ENCODE data around the gene TXNRD3. TPM values are rescaled to one million over a fixed set of nuclear protein-coding genes. Genes with fewer than 3 reads are reported as not detected.
"Not testable (repeated sequence)": the region's sequence is repeated elsewhere in the genome, so short reads cannot be mapped to it uniquely, and the experiment has no call there.

The TXNRD3 gene
- total RNA-seq, 1 donor from 2014 or later, result 1.8 TPM

- H3K9me3 Mint-ChIP-seq (ENCODE audit: unreplicated experiment), result no peaks in the 10 kb centered on the region
- no peak for TF ChIP-seq CTCF (IDR thresholded peaks at IDR 0.05; ENCODE audit: partially characterized antibody, unreplicated experiment)
- peaks cover 2% of the 10 kb centered on the region for H3K27me3 Mint-ChIP-seq (ENCODE audit: unreplicated experiment)
- H3K4me1 Mint-ChIP-seq (ENCODE audit: low read depth, unreplicated experiment), result no peaks in the 10 kb centered on the region
- no peaks in the 10 kb centered on the region for H3K36me3 Mint-ChIP-seq (ENCODE audit: unreplicated experiment)
- DNase-seq, result no peak
- H3K27ac Mint-ChIP-seq (ENCODE audit: unreplicated experiment), result no peak overlapping the region
- no peak overlapping the region for H3K4me3 Mint-ChIP-seq (ENCODE audit: unreplicated experiment)
These were observed 18.5 kb downstream of the TXNRD3 start for GRCh38 chr3:126636436-126636835.

GRCh38 chr3:126634803-126635202, 20.1 kb downstream of the TXNRD3 start:
- DNase-seq, result no peak
- no peaks in the 10 kb centered on the region for H3K36me3 Mint-ChIP-seq (ENCODE audit: unreplicated experiment)
- no peaks in the 10 kb centered on the region for H3K9me3 Mint-ChIP-seq (ENCODE audit: unreplicated experiment)
- H3K4me3 Mint-ChIP-seq (ENCODE audit: unreplicated experiment), result no peak overlapping the region
- no peak overlapping the region for H3K27ac Mint-ChIP-seq (ENCODE audit: unreplicated experiment)
- no peak for TF ChIP-seq CTCF (IDR thresholded peaks at IDR 0.05; ENCODE audit: partially characterized antibody, unreplicated experiment)
- no peaks in the 10 kb centered on the region for H3K27me3 Mint-ChIP-seq (ENCODE audit: unreplicated experiment)
- H3K4me1 Mint-ChIP-seq (ENCODE audit: low read depth, unreplicated experiment), result no peaks in the 10 kb centered on the region

GRCh38 chr3:126630020-126630419, 24.9 kb downstream of the TXNRD3 start:
- Mint-ChIP-seq H3K27me3 (ENCODE audit: unreplicated experiment) (no peaks in the 10 kb centered on the region), H3K9me3 (ENCODE audit: unreplicated experiment) (no peaks in the 10 kb centered on the region), H3K4me1 (ENCODE audit: low read depth, unreplicated experiment) (no peaks in the 10 kb centered on the region), H3K27ac (ENCODE audit: unreplicated experiment) (no peak overlapping the region), H3K36me3 (ENCODE audit: unreplicated experiment) (no peaks in the 10 kb centered on the region), H3K4me3 (ENCODE audit: unreplicated experiment) (no peak overlapping the region)
- DNase-seq, result no peak
- no peak for TF ChIP-seq CTCF (IDR thresholded peaks at IDR 0.05; ENCODE audit: partially characterized antibody, unreplicated experiment)

GRCh38 chr3:126625735-126626134, 29.2 kb downstream of the TXNRD3 start:
- H3K9me3 Mint-ChIP-seq (ENCODE audit: unreplicated experiment); H3K27me3 Mint-ChIP-seq (ENCODE audit: unreplicated experiment); H3K36me3 Mint-ChIP-seq (ENCODE audit: unreplicated experiment); DNase-seq; H3K4me3 Mint-ChIP-seq (ENCODE audit: unreplicated experiment); H3K4me1 Mint-ChIP-seq (ENCODE audit: low read depth, unreplicated experiment); H3K27ac Mint-ChIP-seq (ENCODE audit: unreplicated experiment): not testable (repeated sequence)

GRCh38 chr3:126622694-126623093, 32.2 kb downstream of the TXNRD3 start:
- no peaks in the 10 kb centered on the region for H3K36me3 Mint-ChIP-seq (ENCODE audit: unreplicated experiment)

More at GRCh38 chr3:126622694-126623093, 32.2 kb downstream of the TXNRD3 start:
- Mint-ChIP-seq H3K27ac (ENCODE audit: unreplicated experiment) (no peak overlapping the region), H3K4me1 (ENCODE audit: low read depth, unreplicated experiment) (peaks cover 8% of the 10 kb centered on the region), H3K4me3 (ENCODE audit: unreplicated experiment) (no peak overlapping the region), H3K9me3 (ENCODE audit: unreplicated experiment) (peaks cover 2% of the 10 kb centered on the region), H3K27me3 (ENCODE audit: unreplicated experiment) (no peaks in the 10 kb centered on the region)
- DNase-seq, result no peak
- no peak for TF ChIP-seq CTCF (IDR thresholded peaks at IDR 0.05; ENCODE audit: partially characterized antibody, unreplicated experiment)
